ENCODE data around the gene PMVK.
"Not testable (repeated sequence)": the region's sequence is repeated elsewhere in the genome, so short reads cannot be mapped to it uniquely, and the experiment has no call there.

The PMVK gene

GRCh38 chr1:154912755-154913154 lies 23.8 kb downstream of the PMVK start:
- no peak for DNase-seq

- DNase-seq: no peak
Observed at GRCh38 chr1:154911691-154912550, 24.6 kb downstream of the PMVK start.

GRCh38 chr1:154910851-154911250 lies 25.7 kb downstream of the PMVK start:
- DNase-seq: no peak

- no peak for DNase-seq
Observed at GRCh38 chr1:154908937-154909336, 27.6 kb downstream of the PMVK start.

- DNase-seq: not testable (repeated sequence)
Observed at GRCh38 chr1:154908129-154908528, 28.4 kb downstream of the PMVK start.

- DNase-seq: no peak
Observed at GRCh38 chr1:154906621-154907081, 29.9 kb downstream of the PMVK start.

GRCh38 chr1:154902938-154903566 lies 33.5 kb downstream of the PMVK start:
- DNase-seq: no peak

- DNase-seq: no peak
Observed at GRCh38 chr1:154901591-154901990, 34.9 kb downstream of the PMVK start.

GRCh38 chr1:154899041-154899440 lies 37.5 kb downstream of the PMVK start:
- DNase-seq: no peak

GRCh38 chr1:154896771-154897286 lies 39.7 kb downstream of the PMVK start:
- DNase-seq: no peak

- no peak for DNase-seq
Observed at GRCh38 chr1:154895798-154896197, 40.7 kb downstream of the PMVK start.

GRCh38 chr1:154891452-154891851 lies 45.1 kb downstream of the PMVK start:
- no peak for DNase-seq

GRCh38 chr1:154888757-154889156 lies 47.8 kb downstream of the PMVK start:
- DNase-seq: no peak

- DNase-seq: no peak
Observed at GRCh38 chr1:154886281-154887015, 50.1 kb downstream of the PMVK start.

GRCh38 chr1:154884869-154885701 lies 51.4 kb downstream of the PMVK start:
- DNase-seq: no peak

- DNase-seq: no peak
Observed at GRCh38 chr1:154883919-154884868, 52.3 kb downstream of the PMVK start.

- no peak for DNase-seq
Observed at GRCh38 chr1:154881820-154882535, 54.5 kb downstream of the PMVK start.

GRCh38 chr1:154880671-154881070 lies 55.8 kb downstream of the PMVK start:
- DNase-seq: no peak

- DNase-seq: no peak
Observed at GRCh38 chr1:154879038-154879421, 57.5 kb downstream of the PMVK start.

- DNase-seq: peak; percentile 47
Observed at GRCh38 chr1:154878371-154879037, 58.0 kb downstream of the PMVK start.
